BE2C (cell line): ENCODE results near the gene DNAAF9.

Experiments used
- DNase-seq: peaks from one replicate; pipeline ENCODE4 v3.0.0-alpha.2; 2020
- H3K27me3 ChIP-seq: fragments of 250-450 bp; sonication (Bioruptor Pico); 2 replicates; pipeline ENCODE4 v1.5.1; 2020; ENCODE audit warnings: mild to moderate bottlenecking
- H3K36me3 ChIP-seq: fragments of 250-450 bp; sonication (Bioruptor Pico); 2 replicates; pipeline ENCODE4 v1.5.1; 2020; ENCODE audit warnings: mild to moderate bottlenecking
- H3K4me1 ChIP-seq: fragments of 250-450 bp; sonication (Bioruptor Pico); 2 replicates; pipeline ENCODE4 v1.5.1; 2020
- H3K4me3 ChIP-seq: 2 replicates; pipeline ENCODE4 v1.5.1; 2011; ENCODE audit warnings: low read depth, low read length
- H3K9me3 ChIP-seq: fragments of 250-450 bp; sonication (Bioruptor Pico); 2 replicates; pipeline ENCODE4 v1.5.1; 2020
- TF ChIP-seq, protein P1 (sequence below): IDR thresholded peaks from 2 replicates; pipeline ENCODE4 v1.5.1; 2012; ENCODE audit warnings: mild to moderate bottlenecking, low read depth, low read length

The DNAAF9 gene

DNA sequence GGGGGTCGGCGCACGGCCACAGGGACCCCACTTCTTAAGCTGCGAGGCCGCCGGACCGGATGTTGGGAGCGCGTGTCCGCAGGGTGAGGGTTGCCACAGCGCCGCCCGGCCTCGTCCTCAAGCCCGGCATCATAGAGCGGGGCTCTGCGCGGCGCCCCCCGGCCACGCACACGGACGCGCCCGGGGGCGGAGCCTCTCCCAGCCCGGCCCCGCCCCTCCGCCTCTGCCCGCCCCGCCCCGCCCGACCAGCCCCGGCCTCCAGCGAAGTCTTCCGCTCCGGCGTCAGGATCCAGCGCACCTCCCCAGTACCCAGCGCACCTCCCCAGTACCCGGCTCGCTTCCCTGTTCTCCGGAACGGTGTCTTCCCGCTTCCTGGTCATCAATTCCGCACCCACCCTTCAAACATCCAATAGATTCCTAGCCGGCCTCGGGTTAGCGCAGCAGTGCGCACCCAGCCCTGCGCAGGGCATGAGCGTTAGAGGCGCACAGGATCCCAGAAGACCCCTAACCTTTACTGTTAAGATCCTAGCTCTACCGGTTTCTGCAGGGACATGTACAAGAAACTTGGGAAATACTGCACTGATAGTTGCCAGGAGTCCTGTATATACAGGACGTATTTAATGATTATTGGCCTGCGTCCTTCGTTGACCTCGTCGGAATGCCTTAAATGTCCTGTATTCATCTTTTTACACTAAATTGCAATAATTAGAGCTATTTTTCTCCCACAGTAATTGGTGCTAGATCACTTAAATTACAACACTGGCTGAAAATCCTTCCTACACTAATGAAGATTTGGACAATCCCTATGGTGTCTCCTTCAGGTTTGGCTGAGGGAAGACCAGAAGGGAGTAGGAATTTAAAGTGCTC is 535 bp upstream of the DNAAF9 start:
- TF ChIP-seq, protein P1, sequence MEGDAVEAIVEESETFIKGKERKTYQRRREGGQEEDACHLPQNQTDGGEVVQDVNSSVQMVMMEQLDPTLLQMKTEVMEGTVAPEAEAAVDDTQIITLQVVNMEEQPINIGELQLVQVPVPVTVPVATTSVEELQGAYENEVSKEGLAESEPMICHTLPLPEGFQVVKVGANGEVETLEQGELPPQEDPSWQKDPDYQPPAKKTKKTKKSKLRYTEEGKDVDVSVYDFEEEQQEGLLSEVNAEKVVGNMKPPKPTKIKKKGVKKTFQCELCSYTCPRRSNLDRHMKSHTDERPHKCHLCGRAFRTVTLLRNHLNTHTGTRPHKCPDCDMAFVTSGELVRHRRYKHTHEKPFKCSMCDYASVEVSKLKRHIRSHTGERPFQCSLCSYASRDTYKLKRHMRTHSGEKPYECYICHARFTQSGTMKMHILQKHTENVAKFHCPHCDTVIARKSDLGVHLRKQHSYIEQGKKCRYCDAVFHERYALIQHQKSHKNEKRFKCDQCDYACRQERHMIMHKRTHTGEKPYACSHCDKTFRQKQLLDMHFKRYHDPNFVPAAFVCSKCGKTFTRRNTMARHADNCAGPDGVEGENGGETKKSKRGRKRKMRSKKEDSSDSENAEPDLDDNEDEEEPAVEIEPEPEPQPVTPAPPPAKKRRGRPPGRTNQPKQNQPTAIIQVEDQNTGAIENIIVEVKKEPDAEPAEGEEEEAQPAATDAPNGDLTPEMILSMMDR, result no peak
- Histone ChIP-seq H3K9me3 (no peaks in the 10 kb centered on the region), H3K4me1 (0 out of 2 replicates have a peak, but pooled peaks cover 4% of the 10 kb centered on the region), H3K4me3 (peak overlapping the region; percentile 88), H3K36me3 (no peaks in the 10 kb centered on the region; the same call in 1 of the 2 replicates), H3K27me3 (peaks cover 3% of the 10 kb centered on the region; the same call in 1 of the 2 replicates)
- peak; percentile 84 for DNase-seq

DNA sequence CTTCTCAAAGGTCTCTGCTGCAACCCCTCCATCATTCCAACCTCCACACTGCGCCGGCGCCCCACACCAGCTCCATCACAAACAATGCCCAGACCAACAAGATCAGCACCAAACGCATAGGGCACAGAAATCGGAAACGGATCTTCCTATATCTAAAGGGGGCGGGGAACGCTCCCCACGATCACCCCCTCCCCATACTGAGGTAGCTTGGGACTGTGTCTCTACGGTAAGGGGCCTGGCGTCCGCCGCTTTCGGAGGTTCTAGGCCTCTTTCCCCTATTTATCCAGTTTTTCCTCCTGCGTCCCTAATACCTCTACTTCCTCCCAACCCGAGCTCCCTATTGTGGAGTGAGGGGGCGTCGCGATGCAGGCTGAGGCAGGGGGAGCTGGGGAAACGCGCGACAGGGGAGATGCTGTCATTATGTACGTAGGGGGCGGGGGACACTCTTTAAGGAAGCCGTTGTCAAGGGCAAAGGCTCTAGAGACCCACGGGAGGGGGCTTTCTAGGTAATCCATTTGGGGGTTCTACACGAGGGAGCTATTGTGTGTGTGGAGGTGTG is 909 bp downstream of the DNAAF9 start:
- Histone ChIP-seq H3K4me1 (0 out of 2 replicates have a peak, but pooled peaks cover 4% of the 10 kb centered on the region), H3K4me3 (peak overlapping the region; percentile 88), H3K36me3 (no peaks in the 10 kb centered on the region; the same call in 1 of the 2 replicates), H3K27me3 (no peaks in the 10 kb centered on the region), H3K9me3 (no peaks in the 10 kb centered on the region)
- TF ChIP-seq, protein P1, result no peak
- DNase-seq, result peak; percentile 18

GRCh38 chr20:3405696-3406358 is 1.6 kb downstream of the DNAAF9 start:
- Histone ChIP-seq H3K9me3 (no peaks in the 10 kb centered on the region), H3K4me1 (0 out of 2 replicates have a peak, but pooled peaks cover 4% of the 10 kb centered on the region), H3K4me3 (peak overlapping the region; percentile 88), H3K36me3 (no peaks in the 10 kb centered on the region; the same call in 1 of the 2 replicates), H3K27me3 (no peaks in the 10 kb centered on the region)
- no peak for DNase-seq
- TF ChIP-seq, protein P1, result no peak

DNA sequence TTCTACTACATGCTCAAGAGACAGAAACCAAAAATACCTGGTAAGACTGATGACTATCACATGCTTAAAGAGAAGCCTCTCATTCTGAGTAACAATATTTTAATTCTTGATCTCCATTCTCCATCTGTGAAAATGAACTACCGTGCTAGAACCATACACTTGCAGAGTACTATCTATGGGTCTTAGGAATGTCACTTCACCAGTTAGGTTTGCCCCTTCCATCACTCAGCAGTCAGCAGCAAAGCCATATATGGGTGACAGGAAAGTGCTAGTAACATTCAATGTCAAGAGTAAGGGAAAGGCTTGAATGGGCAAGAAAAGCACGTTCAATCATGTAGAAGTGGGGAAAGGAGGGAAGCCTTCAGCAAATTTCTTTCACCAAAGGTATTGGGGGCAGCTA is 2.3 kb downstream of the DNAAF9 start:
- DNase-seq, result no peak
- Histone ChIP-seq H3K36me3 (no peaks in the 10 kb centered on the region; the same call in 1 of the 2 replicates), H3K27me3 (no peaks in the 10 kb centered on the region), H3K4me3 (no peak overlapping the region), H3K4me1 (0 out of 2 replicates have a peak, but pooled peaks cover 4% of the 10 kb centered on the region), H3K9me3 (no peaks in the 10 kb centered on the region)
- TF ChIP-seq, protein P1, result no peak

DNA sequence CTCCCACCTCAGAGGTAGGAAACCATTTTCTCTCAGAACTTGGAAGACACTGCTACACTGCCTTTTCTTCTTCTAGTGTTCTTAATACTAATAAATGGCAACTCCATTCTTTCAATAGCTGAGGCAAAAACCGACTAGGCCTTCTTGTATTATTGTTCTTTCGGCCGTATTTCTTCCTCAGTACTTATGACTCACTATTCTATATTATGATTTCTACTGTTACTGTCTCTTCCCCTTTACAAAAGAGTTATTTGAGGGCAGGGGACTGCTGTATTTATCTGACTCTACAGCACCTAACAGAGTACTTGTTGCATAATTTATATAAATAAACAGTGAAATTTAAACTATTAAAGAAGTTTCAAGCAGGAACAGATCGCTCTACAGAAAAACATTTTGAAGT is 3.1 kb downstream of the DNAAF9 start:
- no peaks in the 10 kb centered on the region for H3K9me3 ChIP-seq
- TF ChIP-seq, protein P1, result no peak
- no peaks in the 10 kb centered on the region for H3K27me3 ChIP-seq
- H3K4me3 ChIP-seq, result no peak overlapping the region
- 0 out of 2 replicates have a peak, but pooled peaks cover 4% of the 10 kb centered on the region for H3K4me1 ChIP-seq
- H3K36me3 ChIP-seq, result no peaks in the 10 kb centered on the region; the same call in 1 of the 2 replicates
- no peak for DNase-seq
